ENCODE results near the gene MYH10. TPM values are rescaled to one million over a fixed set of nuclear protein-coding genes. Genes with fewer than 3 reads are reported as not detected.

MYH10 gene
- total and polyA plus RNA-seq, 7 donors = 1.8 to 34.2 (median 1.9) TPM

- no peak for TF ChIP-seq CTCF (IDR thresholded peaks at IDR 0.05)
- DNase-seq (no peak), ATAC-seq (no peak)
- Histone ChIP-seq H3K36me3 (ENCODE audit: insufficient read depth in 1 of 2, low read depth in 1 of 2) (no peaks in the 10 kb centered on the region), H3K9me3 (no peaks in the 10 kb centered on the region), H3K27me3 (ENCODE audit: insufficient read depth in 3 of 3, low read length in 2 of 3) (no peaks in the 10 kb centered on the region), H3K27ac (no peak overlapping the region), H3K4me1 (no peaks in the 10 kb centered on the region), H3K4me3 (no peak overlapping the region)
- WGBS, 3 donors = 95 to 97% (median 96%) methylated on average over 1 of the region's 1 CpG
- intact Hi-C loops (cut with DNase I) = no loop called here
These were observed 31.6 kb downstream of the MYH10 start for GRCh38 chr17:8598913-8599312.

GRCh38 chr17:8593830-8594229 is 36.7 kb downstream of the MYH10 start:
- Histone ChIP-seq H3K27ac (no peak overlapping the region), H3K36me3 (ENCODE audit: insufficient read depth in 1 of 2, low read depth in 1 of 2) (no peaks in the 10 kb centered on the region), H3K4me1 (no peaks in the 10 kb centered on the region), H3K27me3 (ENCODE audit: insufficient read depth in 3 of 3, low read length in 2 of 3) (no peaks in the 10 kb centered on the region), H3K9me3 (no peaks in the 10 kb centered on the region), H3K4me3 (no peak overlapping the region)
- intact Hi-C loops (cut with DNase I) = no loop called here
- DNase-seq = no peak
- no peak for TF ChIP-seq CTCF (IDR thresholded peaks at IDR 0.05)
- 100% methylated on average over 1 of the region's 1 CpG for WGBS, 3 donors
- ATAC-seq = no peak

DNA sequence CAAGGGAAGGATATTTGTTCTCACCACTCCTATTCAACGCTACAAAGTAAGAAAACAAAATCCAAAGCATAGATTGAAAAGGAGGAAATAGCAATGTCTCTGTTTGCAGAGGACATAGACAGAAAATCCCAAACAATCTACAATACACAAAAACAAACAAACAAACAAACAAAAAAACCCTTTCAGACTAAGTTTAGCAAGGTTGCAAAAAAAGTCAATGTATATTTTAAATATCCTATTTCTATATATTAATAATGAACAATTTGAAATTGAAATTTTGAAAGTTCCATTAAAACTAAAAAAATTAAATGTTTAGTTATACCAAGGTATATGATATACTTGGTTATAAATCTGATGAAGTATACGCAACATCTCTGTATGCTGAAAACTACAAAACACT is 37.2 kb downstream of the MYH10 start:
- H3K9me3 ChIP-seq = no peaks in the 10 kb centered on the region
- H3K4me1 ChIP-seq = no peaks in the 10 kb centered on the region
- no peaks in the 10 kb centered on the region for H3K36me3 ChIP-seq (ENCODE audit: insufficient read depth in 1 of 2, low read depth in 1 of 2)
- no peak overlapping the region for H3K4me3 ChIP-seq
- intact Hi-C loops (cut with DNase I) = no loop called here
- H3K27me3 ChIP-seq (ENCODE audit: insufficient read depth in 3 of 3, low read length in 2 of 3) = peaks cover 0 to under 1% (median 0%) of the 10 kb centered on the region in 3 donors
- ATAC-seq (no peak), DNase-seq (no peak)
- no peak for TF ChIP-seq CTCF (IDR thresholded peaks at IDR 0.05)
- 96 to 97% (median 97%) methylated on average over 2 of the region's 2 CpGs for WGBS, 3 donors
- no peak overlapping the region for H3K27ac ChIP-seq

DNA sequence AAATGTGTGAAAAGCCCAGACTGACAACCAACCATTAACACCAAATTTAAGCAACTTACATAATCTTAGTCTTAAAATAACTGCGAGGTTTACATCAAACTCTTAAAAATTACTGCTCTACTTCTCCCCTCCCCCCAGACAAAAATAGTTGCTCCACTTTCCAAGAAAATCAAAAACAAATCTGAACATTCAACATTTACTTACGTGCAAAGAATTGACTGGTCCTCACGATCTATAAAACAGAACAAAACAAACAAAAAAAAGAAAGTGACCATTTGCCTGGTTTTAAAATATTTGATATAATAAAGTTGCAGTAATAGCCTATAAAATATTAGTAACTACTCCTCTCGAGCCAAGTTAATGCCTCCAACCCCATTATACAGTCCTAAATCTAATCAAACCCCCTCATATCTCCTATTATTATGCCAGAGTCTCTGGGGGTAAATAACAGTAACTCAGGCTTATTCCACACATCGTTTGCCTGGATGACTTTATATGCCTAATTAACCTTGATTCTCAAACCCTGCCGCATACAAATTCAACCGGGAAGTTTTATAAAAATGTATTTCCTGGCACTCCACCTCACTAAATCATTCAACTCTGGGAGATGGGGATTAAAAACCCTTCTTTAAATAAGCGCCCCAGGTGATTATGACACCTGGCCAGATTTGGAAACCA is 41.5 kb downstream of the MYH10 start:
- H3K27ac ChIP-seq = no peak overlapping the region
- WGBS, 3 donors = 65 to 71% (median 67%) methylated on average over 8 of the region's 8 CpGs
- no peak for ATAC-seq
- no peaks in the 10 kb centered on the region for H3K9me3 ChIP-seq
- no peak for TF ChIP-seq CTCF (IDR thresholded peaks at IDR 0.05)
- H3K4me3 ChIP-seq = no peak overlapping the region
- H3K36me3 ChIP-seq (ENCODE audit: insufficient read depth in 1 of 2, low read depth in 1 of 2) = no peaks in the 10 kb centered on the region
- H3K4me1 ChIP-seq = no peaks in the 10 kb centered on the region
- intact Hi-C loops (cut with DNase I) = no loop called here
- H3K27me3 ChIP-seq (ENCODE audit: insufficient read depth in 3 of 3, low read length in 2 of 3) = peaks cover 0 to 5% (median 0%) of the 10 kb centered on the region in 3 donors
- no peak for DNase-seq

GRCh38 chr17:8586766-8587165 is 43.8 kb downstream of the MYH10 start:
- Histone ChIP-seq H3K4me1 (no peaks in the 10 kb centered on the region), H3K9me3 (no peaks in the 10 kb centered on the region), H3K4me3 (no peak overlapping the region), H3K36me3 (ENCODE audit: insufficient read depth in 1 of 2, low read depth in 1 of 2) (no peaks in the 10 kb centered on the region), H3K27ac (no peak overlapping the region), H3K27me3 (ENCODE audit: insufficient read depth in 3 of 3, low read length in 2 of 3) (peaks cover 0 to 5% (median 0%) of the 10 kb centered on the region in 3 donors)
- 86 to 90% (median 88%) methylated on average over 4 of the region's 4 CpGs for WGBS, 3 donors
- intact Hi-C loops (cut with DNase I) = no loop called here
- ATAC-seq = no peak
- TF ChIP-seq CTCF (IDR thresholded peaks at IDR 0.05) = no peak
- DNase-seq = no peak

All from psoas muscle (tissue), 8 donors.